HL-60 (cell line): ENCODE results near the gene FAM184A.

Experiments used
- POLR2AphosphoS5 ChIP-seq: IDR thresholded peaks from 2 replicates; pipeline ENCODE4 v1.6.1; 2012; ENCODE audit warnings: low read depth
- SPI1 ChIP-seq: IDR thresholded peaks from 2 replicates; pipeline ENCODE4 v1.6.1; 2012; ENCODE audit warnings: low read depth, mild to moderate bottlenecking, borderline replicate concordance
- TF ChIP-seq, protein P1 (sequence below): IDR thresholded peaks from one replicate; pipeline ENCODE4 v1.5.1; 2011; ENCODE audit warnings: low read length, control low read depth, inconsistent platforms; ENCODE audit not compliant: insufficient read depth
- TF ChIP-seq, protein P2 (sequence below): IDR thresholded peaks from 2 replicates; pipeline ENCODE4 v1.6.1; 2012; ENCODE audit warnings: low read depth; ENCODE audit not compliant: insufficient replicate concordance

DNA sequence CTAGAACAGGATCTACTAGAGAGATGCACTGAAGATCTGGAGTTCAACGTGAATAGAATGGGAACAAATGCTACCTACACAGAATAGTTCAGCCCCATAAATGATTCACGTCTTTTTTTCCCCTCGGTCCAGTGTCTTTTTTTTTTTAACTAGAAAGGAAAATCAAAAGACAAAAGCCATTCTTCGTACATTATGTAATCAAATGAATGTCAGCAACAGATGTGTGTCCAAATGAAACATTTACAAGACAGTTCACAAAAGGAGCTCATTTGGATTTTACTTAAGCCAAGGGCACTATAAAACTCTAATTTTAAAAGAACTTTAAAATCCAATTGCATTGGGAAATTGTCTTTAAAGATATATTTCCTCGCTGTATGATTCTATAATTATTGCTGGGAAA, 42.4 kb downstream of the FAM184A start:
- TF ChIP-seq, protein P1, sequence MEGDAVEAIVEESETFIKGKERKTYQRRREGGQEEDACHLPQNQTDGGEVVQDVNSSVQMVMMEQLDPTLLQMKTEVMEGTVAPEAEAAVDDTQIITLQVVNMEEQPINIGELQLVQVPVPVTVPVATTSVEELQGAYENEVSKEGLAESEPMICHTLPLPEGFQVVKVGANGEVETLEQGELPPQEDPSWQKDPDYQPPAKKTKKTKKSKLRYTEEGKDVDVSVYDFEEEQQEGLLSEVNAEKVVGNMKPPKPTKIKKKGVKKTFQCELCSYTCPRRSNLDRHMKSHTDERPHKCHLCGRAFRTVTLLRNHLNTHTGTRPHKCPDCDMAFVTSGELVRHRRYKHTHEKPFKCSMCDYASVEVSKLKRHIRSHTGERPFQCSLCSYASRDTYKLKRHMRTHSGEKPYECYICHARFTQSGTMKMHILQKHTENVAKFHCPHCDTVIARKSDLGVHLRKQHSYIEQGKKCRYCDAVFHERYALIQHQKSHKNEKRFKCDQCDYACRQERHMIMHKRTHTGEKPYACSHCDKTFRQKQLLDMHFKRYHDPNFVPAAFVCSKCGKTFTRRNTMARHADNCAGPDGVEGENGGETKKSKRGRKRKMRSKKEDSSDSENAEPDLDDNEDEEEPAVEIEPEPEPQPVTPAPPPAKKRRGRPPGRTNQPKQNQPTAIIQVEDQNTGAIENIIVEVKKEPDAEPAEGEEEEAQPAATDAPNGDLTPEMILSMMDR, result no peak
- TF ChIP-seq SPI1 (no peak), POLR2AphosphoS5 (no peak)
- TF ChIP-seq, protein P2, sequence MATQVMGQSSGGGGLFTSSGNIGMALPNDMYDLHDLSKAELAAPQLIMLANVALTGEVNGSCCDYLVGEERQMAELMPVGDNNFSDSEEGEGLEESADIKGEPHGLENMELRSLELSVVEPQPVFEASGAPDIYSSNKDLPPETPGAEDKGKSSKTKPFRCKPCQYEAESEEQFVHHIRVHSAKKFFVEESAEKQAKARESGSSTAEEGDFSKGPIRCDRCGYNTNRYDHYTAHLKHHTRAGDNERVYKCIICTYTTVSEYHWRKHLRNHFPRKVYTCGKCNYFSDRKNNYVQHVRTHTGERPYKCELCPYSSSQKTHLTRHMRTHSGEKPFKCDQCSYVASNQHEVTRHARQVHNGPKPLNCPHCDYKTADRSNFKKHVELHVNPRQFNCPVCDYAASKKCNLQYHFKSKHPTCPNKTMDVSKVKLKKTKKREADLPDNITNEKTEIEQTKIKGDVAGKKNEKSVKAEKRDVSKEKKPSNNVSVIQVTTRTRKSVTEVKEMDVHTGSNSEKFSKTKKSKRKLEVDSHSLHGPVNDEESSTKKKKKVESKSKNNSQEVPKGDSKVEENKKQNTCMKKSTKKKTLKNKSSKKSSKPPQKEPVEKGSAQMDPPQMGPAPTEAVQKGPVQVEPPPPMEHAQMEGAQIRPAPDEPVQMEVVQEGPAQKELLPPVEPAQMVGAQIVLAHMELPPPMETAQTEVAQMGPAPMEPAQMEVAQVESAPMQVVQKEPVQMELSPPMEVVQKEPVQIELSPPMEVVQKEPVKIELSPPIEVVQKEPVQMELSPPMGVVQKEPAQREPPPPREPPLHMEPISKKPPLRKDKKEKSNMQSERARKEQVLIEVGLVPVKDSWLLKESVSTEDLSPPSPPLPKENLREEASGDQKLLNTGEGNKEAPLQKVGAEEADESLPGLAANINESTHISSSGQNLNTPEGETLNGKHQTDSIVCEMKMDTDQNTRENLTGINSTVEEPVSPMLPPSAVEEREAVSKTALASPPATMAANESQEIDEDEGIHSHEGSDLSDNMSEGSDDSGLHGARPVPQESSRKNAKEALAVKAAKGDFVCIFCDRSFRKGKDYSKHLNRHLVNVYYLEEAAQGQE, result no peak
